Measurements from ENCODE around the gene MALRD1.

MALRD1 gene

DNA sequence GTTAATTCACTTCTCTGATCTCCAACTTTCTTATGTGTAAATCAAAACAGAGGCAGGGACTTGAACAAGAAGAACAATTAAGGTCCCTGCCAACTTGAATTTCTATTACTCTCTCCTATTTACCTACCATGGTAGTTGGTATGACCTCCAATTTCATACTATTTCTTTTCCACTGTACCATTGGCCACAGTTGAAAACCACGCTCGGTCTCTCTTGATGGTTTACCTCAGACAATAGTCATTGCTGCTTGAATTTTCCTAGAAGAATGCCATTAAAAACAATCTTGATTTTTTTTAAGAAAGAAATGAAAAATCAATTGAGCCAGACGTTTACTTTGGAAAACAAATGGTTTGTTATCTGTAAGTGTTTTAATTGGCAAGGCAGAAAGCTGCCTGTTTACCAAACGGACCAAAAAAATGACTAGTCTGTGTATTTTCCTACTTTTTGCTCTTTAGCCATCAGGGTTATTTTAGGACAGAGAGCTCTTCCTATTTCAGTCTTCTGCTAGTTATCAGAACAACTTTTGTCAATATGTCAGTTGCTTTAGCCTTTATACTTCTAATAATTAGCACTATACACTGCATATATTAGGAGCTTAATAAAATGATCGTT is 610.1 kb downstream of the MALRD1 start:
- no peak for DNase-seq

DNA sequence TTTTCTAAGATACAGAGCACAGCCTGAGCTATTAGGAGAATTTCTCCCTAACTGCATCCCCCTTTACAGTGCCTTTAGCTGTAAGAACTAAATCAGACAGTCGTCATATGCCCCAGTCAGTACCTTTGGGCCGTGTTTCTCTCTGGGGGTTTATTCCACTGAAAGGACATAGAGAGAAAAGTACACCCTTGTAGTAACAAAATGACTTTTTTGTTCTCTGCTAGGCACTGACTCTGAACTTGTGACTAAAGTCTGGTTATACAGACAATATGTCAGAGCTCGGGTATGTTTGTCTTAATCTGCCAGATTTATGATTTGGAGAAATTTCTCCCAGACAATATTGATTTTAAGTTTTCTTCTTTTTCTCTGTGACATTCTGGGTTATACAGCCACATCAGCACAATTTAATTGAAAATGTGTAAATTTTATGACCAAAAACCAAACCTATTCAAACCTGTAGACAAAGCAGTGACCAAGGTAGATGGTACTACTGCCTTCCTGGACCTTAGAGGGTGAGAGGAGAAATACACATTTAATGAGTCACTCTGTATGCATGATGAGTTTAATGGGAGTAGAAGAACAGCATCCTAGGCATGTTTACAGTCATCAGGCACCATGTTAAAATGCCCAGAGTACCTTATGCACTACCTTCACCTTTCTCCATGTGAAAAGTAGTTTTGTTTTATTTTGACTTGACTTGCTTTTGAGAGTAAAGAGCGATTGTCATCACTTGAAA is 611.5 kb downstream of the MALRD1 start:
- DNase-seq, result no peak

DNA sequence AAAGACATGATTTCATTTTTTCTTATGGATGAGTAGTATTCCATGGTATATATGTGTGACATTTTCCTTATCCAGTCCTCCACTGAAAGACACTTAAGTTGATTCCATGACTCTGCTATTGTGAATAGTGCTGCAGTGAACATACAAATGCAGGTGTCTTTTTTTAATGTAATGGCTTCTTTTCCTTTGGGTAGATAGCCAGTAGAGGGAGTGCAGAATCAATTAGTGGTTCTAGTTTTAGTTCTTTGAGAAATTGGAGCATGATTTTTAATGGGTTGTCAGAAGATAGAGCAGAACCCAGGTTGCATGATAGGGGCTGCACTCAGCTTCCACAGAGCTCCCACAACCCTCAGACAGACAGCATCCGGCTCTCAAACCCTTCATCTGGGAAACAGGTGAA is 614.7 kb downstream of the MALRD1 start:
- DNase-seq, result no peak

DNA sequence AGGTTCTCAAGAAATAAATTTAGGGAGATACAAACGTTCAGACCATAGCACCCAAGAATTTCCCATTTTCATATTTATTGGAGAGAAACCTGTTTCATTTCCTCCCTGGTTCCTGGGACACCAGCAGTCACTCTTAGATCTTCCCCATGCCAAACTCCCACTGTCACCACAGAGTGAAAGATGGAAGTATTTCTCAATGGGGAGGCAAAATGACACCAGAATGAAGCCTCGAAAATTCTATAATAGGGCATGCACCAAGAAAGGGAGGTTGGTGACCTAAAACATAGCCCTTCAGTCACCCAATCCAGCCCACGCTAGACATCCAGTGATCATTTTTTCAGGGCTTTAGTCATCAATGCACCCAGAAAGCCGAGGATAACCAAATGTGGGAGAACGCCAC is 619.5 kb downstream of the MALRD1 start:
- DNase-seq, result no peak

DNA sequence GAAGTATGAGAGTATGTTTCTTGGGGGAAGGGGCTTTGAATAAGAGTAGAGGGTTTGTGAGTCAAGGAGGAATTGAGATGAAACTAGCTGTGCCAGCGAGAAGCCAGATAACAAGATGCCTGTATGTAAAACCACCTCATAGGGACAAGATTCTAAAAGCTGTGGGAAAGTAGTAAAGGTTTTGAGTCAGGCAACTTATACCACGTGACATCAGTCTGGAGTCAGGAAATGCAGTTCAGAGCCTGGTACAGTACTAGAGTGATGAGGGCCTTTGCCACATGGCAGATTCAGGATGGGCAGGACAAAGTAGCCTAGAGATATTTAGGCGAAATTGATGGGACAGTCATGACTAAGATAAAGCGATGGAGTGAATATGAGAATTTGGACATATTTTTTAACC is 627.5 kb downstream of the MALRD1 start:
- DNase-seq, result no peak

DNA sequence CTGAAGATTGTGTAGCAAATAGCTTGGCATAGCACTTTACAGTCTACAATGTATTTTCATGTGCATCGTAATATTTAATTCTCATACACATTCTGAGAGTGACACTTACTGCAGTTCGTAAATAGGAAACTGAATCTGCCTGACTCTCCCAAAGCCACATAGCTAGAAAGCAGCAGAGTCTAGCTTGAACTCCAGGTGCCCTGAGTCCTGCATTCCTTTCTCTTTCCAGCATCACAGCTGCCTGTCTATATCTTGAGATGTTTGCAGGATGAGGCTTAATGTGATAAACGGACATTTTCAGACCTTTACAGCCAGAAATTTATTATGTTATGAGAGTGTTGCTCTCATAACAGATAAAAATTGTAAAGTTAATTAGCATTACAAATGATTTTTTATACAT is 634.8 kb downstream of the MALRD1 start:
- DNase-seq, result no peak

DNA sequence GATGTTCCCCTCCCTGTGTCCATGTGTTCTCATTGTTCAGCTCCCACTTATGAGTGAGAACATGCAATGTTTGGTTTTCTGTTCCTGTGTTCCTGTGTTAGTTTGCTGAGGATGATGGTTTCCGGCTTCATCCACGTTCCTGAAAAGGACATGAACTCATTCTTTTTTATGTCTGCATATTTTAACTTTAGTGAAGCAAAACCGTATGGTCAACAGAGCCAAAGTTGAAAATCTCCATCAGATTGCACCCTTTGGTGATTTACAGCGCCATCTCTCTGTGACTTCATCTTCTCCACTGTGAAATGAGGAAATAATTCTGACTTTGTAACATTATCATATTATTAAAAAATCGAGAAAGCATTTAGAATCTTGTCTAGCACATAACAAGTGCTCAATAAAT is 635.4 kb downstream of the MALRD1 start:
- no peak for DNase-seq

DNA sequence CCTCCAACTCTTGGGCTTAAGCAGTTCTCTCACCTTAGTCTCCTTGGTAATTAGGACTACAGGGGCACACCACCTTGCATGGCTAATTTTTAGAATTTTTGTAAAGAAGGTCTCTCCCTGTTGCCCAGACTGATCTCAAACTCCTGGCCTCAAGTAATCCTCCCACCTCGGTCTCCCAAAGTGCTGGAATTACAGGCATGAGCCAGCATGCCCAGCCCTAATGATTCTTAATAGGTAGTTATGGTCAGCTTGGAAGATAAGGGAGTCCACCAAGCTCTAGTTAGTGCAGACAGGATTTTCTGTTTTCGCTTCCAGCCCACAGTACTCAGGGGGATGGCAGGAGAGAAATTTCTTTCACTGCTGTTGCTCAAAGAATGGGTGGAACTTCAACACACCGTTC is 639.7 kb downstream of the MALRD1 start:
- no peak for DNase-seq

DNA sequence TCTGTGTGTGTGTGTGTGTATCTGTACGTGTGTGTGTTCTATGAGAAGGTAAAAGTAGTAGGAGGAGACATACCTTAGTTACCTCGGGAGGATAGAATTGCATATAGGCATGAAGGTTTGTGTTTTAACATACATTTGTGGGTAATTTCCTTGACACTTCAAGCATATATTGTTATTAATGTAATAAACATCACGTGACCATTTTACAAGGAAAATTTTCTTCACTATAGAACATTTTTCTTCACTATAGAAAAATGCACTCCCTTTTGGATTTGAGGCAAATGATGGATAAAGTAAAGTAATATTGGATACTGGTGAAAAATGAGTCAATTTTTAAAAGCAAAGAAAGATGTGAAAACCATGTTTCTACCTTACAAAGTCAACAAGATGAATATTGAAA is 640.6 kb downstream of the MALRD1 start:
- DNase-seq, result no peak

DNA sequence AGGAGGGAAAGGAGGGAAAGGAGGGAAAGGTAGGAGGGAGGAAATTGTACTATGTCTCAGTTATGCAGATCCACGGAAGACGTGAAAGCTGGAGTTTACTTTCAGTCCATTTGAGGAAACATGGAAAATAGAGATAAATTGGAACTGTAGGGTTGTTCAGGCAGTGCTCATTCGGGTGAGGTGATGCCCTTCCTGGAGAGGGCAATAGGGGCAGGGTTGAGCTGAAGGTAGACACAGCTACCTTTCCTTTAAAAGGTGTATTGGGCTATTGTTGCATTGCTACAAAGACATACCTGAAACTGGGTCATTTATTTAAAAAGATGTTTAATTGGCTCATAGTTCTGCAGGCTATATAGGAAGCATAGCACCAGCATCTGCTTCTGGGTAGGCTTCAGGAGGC is 650.7 kb downstream of the MALRD1 start:
- DNase-seq, result no peak

DNA sequence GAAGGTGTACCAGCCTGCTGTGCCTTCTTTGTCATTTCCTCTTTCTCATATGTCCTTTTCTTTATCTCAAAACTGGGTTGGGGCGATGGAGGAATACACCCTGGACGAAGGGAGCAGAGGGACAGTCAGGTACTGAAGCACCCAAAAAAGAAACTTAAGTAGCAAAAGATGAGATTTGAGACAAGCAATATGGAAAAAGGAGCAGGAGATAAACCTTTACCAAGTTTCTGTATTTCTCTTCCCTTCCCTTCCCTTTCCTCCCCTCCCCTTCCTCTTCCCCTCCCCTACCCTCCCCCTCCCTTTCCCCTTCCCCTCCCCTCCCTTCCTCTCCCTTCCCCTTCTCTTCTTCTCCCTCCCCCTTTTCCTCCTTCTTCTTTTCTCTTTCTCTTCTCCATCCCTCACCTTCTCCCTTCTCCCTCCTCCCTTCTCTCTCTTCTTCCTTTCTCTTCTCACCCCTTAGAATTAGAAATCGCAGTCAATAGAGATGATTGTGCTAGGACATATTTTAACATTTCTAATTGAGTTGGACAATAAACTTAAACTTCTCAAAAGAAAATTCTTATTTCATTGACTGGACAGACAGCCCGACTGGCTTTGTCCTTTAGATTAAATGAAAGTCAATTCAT is 652.9 kb downstream of the MALRD1 start:
- no peak for DNase-seq

DNA sequence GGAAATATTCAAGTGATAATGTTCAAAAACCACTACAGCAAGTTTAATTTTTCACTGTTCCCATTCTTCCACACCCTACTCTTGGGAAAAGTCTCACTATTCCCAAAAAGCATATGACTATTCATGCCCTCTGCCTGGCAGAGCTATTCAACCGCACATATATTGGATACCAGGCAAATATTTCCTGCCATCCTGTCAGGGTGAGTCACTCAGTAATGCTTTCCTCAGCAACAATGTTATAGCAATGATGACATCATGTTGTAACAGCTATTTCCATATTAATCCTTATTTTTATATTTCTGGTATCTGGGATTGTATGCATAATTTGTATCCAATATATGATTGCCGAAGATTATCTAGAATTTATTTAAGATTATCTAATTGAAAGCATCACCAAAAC is 653.6 kb downstream of the MALRD1 start:
- DNase-seq, result no peak

DNA sequence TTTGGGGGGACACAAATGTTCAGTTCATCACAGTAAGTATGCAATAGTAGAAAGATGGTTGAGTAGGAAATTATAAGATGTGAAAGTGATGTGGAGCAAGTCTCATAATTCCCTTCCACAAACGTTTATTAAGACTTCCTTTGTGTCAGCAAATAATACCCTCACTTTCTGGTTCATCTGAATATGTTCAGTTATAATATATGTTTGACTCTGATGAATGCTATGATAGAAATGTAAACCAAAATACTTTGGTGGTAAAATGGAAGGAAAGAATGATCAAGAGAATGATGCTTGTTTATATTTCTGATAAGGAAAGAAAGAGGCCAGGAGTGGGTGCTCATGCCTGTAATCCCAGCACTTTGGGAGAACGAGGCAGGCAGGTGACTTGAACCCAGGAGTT is 655.9 kb downstream of the MALRD1 start:
- no peak for DNase-seq

DNA sequence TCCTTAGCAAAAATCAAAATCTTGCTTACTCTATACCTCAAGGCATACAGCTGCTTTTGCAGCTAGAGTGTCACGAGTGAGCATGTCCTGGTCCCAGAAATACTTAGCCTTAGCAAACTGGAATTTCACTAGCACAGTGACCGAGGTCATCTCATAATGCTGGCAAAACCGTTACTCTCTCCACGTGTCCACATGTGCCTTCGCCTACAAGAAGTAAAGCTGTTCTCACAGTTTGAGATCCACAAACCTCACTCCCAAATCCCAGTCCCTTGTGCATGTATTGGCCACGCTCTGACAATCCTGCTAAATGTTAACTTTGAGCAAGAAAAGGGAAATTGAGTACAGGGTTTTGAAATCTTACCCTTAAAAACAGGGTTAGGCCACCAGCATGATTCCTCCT is 656.6 kb downstream of the MALRD1 start:
- no peak for DNase-seq

DNA sequence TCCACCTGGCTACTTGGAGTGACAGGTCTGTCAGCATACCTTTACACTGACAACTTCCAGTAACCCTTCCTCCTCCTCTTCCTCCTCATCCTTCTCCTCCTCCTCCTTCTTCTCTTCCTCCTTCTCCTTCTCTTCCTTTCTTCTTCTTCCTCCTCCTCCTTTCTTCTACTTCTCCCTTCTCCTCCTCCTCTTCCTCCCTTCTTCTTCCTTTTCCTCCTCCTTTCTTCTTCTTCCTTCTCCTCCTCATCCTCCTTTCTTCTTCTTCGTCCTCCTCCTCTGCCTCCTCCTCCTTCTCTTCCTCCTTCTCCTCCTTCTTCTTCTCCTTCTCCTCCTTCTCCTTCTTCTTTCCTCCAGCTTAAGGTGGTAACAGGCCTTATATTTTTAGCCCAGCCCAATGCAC is 658.3 kb downstream of the MALRD1 start:
- DNase-seq, result no peak

DNA sequence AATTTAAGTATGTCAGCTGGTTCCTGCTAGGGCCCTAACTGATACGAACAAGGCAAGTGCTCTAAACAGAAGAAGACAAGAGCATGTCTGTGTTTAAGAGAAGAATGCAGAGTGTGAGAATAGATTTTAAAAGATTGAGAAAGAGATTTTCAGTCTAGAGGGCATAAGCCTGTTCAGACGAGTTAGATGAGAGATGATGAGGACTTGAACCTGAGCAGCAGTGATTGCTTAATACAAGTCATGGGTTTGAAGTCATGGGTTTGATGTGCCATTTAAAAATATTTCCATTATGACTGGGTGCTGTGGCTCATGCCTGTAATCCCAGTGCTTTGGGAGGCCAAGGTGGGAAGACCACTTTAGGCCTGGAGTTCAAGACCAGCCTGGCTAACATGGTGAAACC is 658.8 kb downstream of the MALRD1 start:
- no peak for DNase-seq

DNA sequence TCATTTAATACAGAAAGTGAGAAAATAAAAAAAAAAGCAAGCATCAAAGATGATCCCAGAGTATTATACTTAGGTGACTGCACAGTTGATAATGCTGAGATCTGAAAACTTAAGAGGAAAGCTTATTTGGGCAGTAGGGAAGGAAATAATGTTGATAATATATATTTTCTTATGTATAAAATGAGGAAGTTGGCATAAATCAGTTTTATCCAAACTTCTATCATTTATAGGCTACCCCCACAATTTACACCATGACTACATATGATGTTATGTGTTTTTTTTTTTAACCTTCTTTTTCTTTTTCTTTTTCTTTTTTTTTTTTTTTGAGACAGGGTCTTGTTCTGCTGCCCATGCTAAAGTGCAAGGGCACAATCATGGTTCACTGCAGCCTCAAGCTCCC is 659.4 kb downstream of the MALRD1 start:
- no peak for DNase-seq

DNA sequence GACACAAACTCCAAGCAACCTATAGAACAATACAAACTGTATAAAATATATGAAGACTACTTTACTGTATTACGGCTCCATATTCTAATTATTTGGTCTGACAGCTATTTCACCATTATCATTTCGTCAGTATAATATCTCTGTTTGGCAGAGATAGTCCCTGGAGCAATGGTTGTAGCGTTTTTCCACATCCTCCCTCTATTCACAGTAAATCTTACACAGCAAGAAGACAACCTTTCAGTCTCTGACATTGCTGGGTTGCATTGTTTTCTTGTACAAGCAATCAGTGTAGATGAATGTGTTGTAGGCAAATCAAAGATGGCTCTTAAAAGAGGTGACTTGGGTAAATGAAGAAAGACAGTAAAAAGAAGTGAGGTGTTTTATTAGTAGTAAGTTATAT is 662.0 kb downstream of the MALRD1 start:
- no peak for DNase-seq

DNA sequence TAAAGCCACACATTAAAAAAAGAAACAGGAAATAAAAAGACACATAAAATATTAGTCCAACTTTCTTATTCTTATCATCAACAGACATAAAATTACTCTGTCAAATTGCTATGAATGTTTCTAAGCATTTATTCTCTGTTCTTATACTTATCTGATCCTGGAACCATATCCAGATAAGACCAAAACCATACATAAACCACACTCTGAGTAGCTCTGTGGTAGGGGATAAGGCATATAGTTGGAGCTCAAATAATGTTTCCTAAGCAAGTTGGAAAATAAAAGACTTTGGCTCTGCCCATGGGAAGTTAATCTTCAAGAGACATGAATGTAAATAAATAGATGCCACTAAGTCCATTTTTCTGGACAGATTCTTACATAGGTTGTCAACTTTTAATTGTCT is 664.6 kb downstream of the MALRD1 start:
- no peak for DNase-seq

DNA sequence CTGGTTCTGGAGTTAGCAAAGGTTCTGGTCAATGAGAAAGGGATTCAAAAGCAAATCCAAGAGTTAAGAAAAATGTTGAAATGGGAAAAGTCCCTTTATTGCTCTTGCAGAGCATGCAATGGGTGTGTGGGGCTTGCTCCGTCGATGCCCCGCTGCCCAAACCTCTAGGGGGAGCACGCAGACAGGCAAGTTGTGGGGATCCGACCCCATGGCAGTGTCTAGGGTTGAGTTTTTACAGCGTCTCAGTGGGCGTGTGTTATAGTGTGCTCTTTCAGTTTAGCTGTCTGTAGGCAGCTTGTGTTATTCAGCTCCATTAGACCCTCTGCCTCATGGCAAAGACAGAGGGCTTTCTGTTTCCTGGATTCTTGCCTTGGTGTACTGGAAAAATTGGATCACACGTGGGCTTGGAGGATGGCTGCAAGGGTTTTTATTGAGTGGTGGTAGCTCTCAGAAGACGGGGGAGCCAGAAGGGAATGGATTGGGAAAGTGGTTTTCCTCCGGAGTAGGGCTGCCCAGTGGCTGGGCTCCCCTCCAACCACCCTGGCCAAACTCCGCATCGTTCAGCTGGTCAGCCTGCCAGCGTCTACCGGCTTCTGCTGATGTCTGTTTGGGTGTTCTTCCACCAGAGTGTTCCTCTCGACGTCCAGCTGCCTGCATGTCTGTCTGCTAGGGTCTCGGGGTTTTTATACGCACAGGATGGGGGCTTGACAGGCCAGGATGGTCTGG is 665.4 kb downstream of the MALRD1 start:
- no peak for DNase-seq

DNA sequence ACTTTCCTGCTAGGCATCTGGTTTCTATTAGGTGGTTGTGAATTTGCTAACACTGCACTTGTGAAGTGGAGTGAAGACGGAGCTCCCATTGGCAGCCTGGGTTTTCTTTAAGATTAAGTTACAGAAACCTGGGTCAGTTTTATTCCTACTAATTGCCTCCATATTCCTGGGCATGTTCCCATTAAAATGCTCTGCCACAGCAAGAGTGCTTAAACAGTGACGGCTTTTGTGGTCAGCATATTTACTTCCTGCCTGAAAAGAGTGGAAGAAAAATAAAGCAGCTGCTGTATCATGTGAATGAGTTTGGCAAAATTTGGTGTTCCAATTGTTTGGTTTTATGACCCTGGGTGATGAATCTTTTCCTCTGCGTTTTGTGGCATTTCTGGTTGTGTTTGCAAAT is 670.7 kb downstream of the MALRD1 start:
- DNase-seq, result no peak

DNA sequence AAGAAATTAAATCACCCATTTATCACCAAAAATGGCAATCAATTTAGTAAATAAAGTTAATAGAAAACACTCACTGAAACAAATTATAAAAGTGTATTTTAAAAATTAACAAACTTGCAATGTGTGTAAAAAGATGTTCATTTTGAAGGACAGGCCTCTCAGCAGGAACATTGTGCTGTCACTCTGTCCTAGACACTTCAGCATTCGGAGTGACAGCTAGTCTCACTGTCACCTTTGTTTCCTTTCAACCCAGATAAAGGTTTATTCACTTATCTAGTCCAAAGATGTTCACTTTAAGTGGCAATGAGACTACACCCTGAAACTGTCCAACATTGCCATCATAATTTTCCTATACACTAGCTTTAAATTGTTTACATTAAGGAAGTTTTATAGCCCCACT is 675.7 kb downstream of the MALRD1 start:
- no peak for DNase-seq

DNA sequence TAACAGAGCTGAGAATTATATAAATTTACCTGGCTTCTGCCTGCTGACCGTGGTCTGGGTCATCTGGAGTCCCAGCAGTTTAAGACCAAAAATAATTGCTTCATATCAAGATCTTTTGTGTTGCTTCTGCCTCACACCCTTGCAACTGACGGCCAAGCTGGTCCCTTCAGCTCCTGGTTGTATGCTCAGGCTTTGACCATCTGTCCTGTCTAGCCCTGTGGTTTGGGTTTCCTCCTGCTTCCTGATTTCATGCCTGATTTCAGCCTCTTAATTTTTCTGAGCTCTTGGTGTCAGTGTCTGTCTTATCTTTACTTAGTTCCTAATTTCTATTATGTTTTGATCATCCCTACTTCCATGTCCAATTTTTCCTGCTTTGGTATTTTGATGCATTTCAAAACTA is 679.8 kb downstream of the MALRD1 start:
- no peak for DNase-seq

DNA sequence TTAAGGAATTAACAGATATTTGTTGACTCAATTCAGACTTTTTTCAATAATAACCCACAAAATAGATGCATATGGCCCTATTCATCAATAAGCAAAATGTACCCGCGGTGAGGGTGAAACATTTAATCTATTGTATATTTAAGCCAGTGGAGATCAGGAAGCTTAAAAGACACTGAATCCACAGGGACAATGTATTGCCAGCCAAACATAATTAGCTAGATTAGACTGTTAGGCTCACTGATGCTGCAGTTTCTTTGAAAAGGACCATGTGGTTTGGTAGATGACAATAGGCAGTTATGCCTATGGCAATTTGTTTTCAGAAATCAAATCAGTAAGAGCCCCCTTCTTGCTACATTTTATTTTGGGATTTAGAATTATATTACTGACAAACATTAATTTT is 680.4 kb downstream of the MALRD1 start:
- no peak for DNase-seq
